Esophagus muscularis mucosa (tissue), 4 donors: ENCODE results near the gene GPR135.

Experiments
- EP300 ChIP-seq: sonication (generic); formaldehyde crosslinking; IDR thresholded peaks from one replicate; pipeline ENCODE4 v1.6.1; 2017; ENCODE audit warnings: antibody characterized with exemption
- POLR2A ChIP-seq: fragments of 450-650 bp; IDR thresholded peaks from one replicate; pipeline ENCODE4 v1.6.1; 2017; ENCODE audit warnings: antibody characterized with exemption, moderate library complexity, mild to moderate bottlenecking, low read depth
- POLR2AphosphoS5 ChIP-seq, 2 donors: sonication (generic); formaldehyde crosslinking; IDR thresholded peaks; one replicate each; pipeline ENCODE4 v1.6.1; 2017; ENCODE audit warnings: antibody characterized with exemption in 2 of 2
- TF ChIP-seq, protein P1 (sequence below), 3 experiments: fragments of 200-600 bp in 2 of 3; fragments of 450-650 bp in 1 of 3; sonication (generic) in 2 of 3; IDR thresholded peaks; one replicate each; pipeline ENCODE4 v1.5.1; 2017 to 2019; ENCODE audit warnings: antibody characterized with exemption in 3 of 3, mild to moderate bottlenecking in 2 of 3, moderate library complexity in 1 of 3

DNA sequence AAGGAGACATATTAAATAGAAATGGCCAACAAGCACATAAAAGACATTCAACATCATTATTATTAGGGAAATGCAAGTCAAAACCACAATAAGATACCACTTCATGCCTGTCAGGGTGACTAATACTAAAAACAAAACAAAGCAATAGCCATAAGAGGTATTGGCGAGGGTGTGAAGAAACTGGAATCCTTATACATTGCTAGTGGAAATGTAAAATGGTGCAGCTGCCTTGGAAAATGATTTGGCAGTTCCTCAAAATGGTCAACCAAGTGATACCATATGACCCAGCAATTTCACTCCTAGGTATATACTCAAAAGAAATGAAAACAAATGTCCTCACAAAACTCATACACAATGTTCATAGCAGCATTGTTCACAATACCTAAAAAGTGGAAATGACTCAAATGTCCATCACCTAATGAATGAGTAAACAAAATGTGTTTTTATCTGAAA is 27.0 kb downstream of the GPR135 start:
- TF ChIP-seq, protein P1, sequence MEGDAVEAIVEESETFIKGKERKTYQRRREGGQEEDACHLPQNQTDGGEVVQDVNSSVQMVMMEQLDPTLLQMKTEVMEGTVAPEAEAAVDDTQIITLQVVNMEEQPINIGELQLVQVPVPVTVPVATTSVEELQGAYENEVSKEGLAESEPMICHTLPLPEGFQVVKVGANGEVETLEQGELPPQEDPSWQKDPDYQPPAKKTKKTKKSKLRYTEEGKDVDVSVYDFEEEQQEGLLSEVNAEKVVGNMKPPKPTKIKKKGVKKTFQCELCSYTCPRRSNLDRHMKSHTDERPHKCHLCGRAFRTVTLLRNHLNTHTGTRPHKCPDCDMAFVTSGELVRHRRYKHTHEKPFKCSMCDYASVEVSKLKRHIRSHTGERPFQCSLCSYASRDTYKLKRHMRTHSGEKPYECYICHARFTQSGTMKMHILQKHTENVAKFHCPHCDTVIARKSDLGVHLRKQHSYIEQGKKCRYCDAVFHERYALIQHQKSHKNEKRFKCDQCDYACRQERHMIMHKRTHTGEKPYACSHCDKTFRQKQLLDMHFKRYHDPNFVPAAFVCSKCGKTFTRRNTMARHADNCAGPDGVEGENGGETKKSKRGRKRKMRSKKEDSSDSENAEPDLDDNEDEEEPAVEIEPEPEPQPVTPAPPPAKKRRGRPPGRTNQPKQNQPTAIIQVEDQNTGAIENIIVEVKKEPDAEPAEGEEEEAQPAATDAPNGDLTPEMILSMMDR (IDR thresholded peaks at IDR 0.05) = no peak
- TF ChIP-seq POLR2AphosphoS5 (IDR thresholded peaks at IDR 0.05) (no peak), EP300 (no peak), POLR2A (no peak)
